ENCODE data around the gene CAPS. TPM values are rescaled to one million over a fixed set of nuclear protein-coding genes. Genes with fewer than 3 reads are reported as not detected.

Gene CAPS
- total RNA-seq, 1 experiment from 2014 or later = 5.3 TPM

- ChIA-PET CTCF (interaction anchor here (0.7 to 5.3 kb wide), 2 partner anchors 97 to 131 kb away, joined by 3 to 83 read pairs; partner anchors contain the start of gene NRTN), POLR2A (no interaction called here)
- no peak overlapping the region for H3K4me3 Mint-ChIP-seq
- DNase-seq (ENCODE audit: low spot score) (no peak), ATAC-seq (no peak)
- no peak overlapping the region for H3K27ac Mint-ChIP-seq
- peaks cover 4% of the 10 kb centered on the region for H3K4me1 Mint-ChIP-seq
- TF ChIP-seq ZNF396 (CRISPR knock-in tag; IDR thresholded peaks at IDR 0.05; ENCODE audit: borderline replicate concordance) (no peak), CBFB (CRISPR knock-in tag; IDR thresholded peaks at IDR 0.05; ENCODE audit: low read depth) (no peak), GTF2I (CRISPR knock-in tag; conservative IDR thresholded peaks at IDR 0.05) (no peak), PRDM15 (CRISPR knock-in tag; IDR thresholded peaks at IDR 0.05) (no peak), MLX (CRISPR knock-in tag; IDR thresholded peaks at IDR 0.05) (no peak), ZMAT4 (CRISPR knock-in tag; IDR thresholded peaks at IDR 0.05) (no peak), ZNF263 (CRISPR knock-in tag; IDR thresholded peaks at IDR 0.05; ENCODE audit: low read depth) (no peak), ERG (CRISPR knock-in tag; IDR thresholded peaks at IDR 0.05) (no peak), NFATC4 (CRISPR knock-in tag; IDR thresholded peaks at IDR 0.05) (no peak), JAZF1 (CRISPR knock-in tag; IDR thresholded peaks at IDR 0.05) (no peak), JUN (CRISPR knock-in tag; IDR thresholded peaks at IDR 0.05) (no peak), ZBTB21 (CRISPR knock-in tag; IDR thresholded peaks at IDR 0.05; ENCODE audit: borderline replicate concordance) (no peak), CREB1 (CRISPR knock-in tag; IDR thresholded peaks at IDR 0.05) (no peak), CDX4 (CRISPR knock-in tag; IDR thresholded peaks at IDR 0.05; ENCODE audit: borderline replicate concordance) (no peak), ZNF219 (CRISPR knock-in tag; IDR thresholded peaks at IDR 0.05; ENCODE audit: borderline replicate concordance) (no peak), TEAD4 (CRISPR knock-in tag; IDR thresholded peaks at IDR 0.05) (no peak), ZSCAN18 (CRISPR knock-in tag; IDR thresholded peaks at IDR 0.05) (no peak), KAT7 (CRISPR knock-in tag; IDR thresholded peaks at IDR 0.05; ENCODE audit: borderline replicate concordance) (no peak), NFE2L1 (CRISPR knock-in tag; IDR thresholded peaks at IDR 0.05) (no peak)
- peaks cover 11% of the 10 kb centered on the region for H3K36me3 Mint-ChIP-seq
- H3K9me3 Mint-ChIP-seq = no peaks in the 10 kb centered on the region
- H3K27me3 Mint-ChIP-seq (ENCODE audit: low read depth) = no peaks in the 10 kb centered on the region
These were observed 13.1 kb upstream of the CAPS start for GRCh38 chr19:5900976-5901375.
